GM18511 (cell line): ENCODE results near the gene TRAPPC1.
A peak's percentile ranks its signal among the peaks of the same experiment; 100 is the strongest.

ENCODE experiments used
- ATAC-seq: cut with Tn5 transposase; IDR thresholded peaks from one replicate; pipeline ENCODE4 v1.9.1; 2021; ENCODE audit warnings: mild to moderate bottlenecking, moderate library complexity; ENCODE audit not compliant: unreplicated experiment

TRAPPC1 gene

GRCh38 chr17:7943291-7943690 is 11.5 kb upstream of the TRAPPC1 start:
- no peak for ATAC-seq

GRCh38 chr17:7940743-7941142 is 9.0 kb upstream of the TRAPPC1 start:
- ATAC-seq = no peak

GRCh38 chr17:7940034-7940433 is 8.3 kb upstream of the TRAPPC1 start:
- ATAC-seq = no peak

GRCh38 chr17:7935859-7936258 is 4.1 kb upstream of the TRAPPC1 start:
- ATAC-seq = no peak

- ATAC-seq = no peak
Measured at GRCh38 chr17:7932949-7933348, 1.2 kb upstream of the TRAPPC1 start.

- ATAC-seq = peak; percentile 23
Measured at GRCh38 chr17:7932483-7932891, 741 bp upstream of the TRAPPC1 start.

GRCh38 chr17:7930841-7931631 is 710 bp downstream of the TRAPPC1 start:
- no peak for ATAC-seq

- no peak for ATAC-seq
Measured at GRCh38 chr17:7929158-7930023, 2.4 kb downstream of the TRAPPC1 start, which contains the start of gene KCNAB3. KCNAB3 (minus strand) TSS chr17:7929856; CDS start chr17:7929435, 421 bp downstream.

GRCh38 chr17:7927596-7927995 is 4.2 kb downstream of the TRAPPC1 start:
- no peak for ATAC-seq

GRCh38 chr17:7922845-7923628 is 8.7 kb downstream of the TRAPPC1 start:
- peak; percentile 48 for ATAC-seq

- ATAC-seq = peak; percentile 11
Measured at GRCh38 chr17:7922269-7922844, 9.4 kb downstream of the TRAPPC1 start.

- ATAC-seq = no peak
Measured at GRCh38 chr17:7916808-7917207, 14.9 kb downstream of the TRAPPC1 start.

GRCh38 chr17:7916385-7916682 is 15.4 kb downstream of the TRAPPC1 start:
- ATAC-seq = no peak

GRCh38 chr17:7915611-7916384 is 15.9 kb downstream of the TRAPPC1 start, which contains the start of gene RNF227:
RNF227 (minus strand) TSS chr17:7916289; CDS start chr17:7916195, 94 bp downstream.
- peak; percentile 85 for ATAC-seq

- ATAC-seq = no peak
Measured at GRCh38 chr17:7915179-7915610, 16.6 kb downstream of the TRAPPC1 start.

GRCh38 chr17:7912927-7913524 is 18.7 kb downstream of the TRAPPC1 start:
- ATAC-seq = no peak

GRCh38 chr17:7911116-7911515 is 20.6 kb downstream of the TRAPPC1 start:
- no peak for ATAC-seq

GRCh38 chr17:7910711-7911110 is 21.0 kb downstream of the TRAPPC1 start:
- ATAC-seq = no peak

- ATAC-seq = no peak
Measured at GRCh38 chr17:7910281-7910680, 21.5 kb downstream of the TRAPPC1 start.

GRCh38 chr17:7909089-7909488 is 22.7 kb downstream of the TRAPPC1 start:
- no peak for ATAC-seq
